NCI-H1436 (cell line): ENCODE results near the gene POLR3GL.
"Not testable (repeated sequence)": the region's sequence is repeated elsewhere in the genome, so short reads cannot be mapped to it uniquely, and the experiment has no call there.

Source experiments
- DNase-seq: peaks from one replicate; lab custom pipeline; 2025; lab: John Stamatoyannopoulos, UW

Gene POLR3GL

GRCh38 chr1:146021050-146021445 is 56.6 kb downstream of the POLR3GL start:
- DNase-seq: no peak

GRCh38 chr1:146021622-146022402 is 57.3 kb downstream of the POLR3GL start, which contains the start of gene HJV:
TSS of gene HJV (minus strand) at chr1:146021735. CDS start at chr1:146020231, 1,504 bp downstream.
- no peak for DNase-seq

GRCh38 chr1:146022403-146023127 is 58.1 kb downstream of the POLR3GL start:
- no peak for DNase-seq

GRCh38 chr1:146025787-146026495 is 61.5 kb downstream of the POLR3GL start:
- DNase-seq: not testable (repeated sequence)

- DNase-seq: not testable (repeated sequence)
Measured at GRCh38 chr1:146026650-146027049, 62.2 kb downstream of the POLR3GL start.
